ENCODE data around the gene IKZF3.
"Not testable (repeated sequence)": the region's sequence is repeated elsewhere in the genome, so short reads cannot be mapped to it uniquely, and the experiment has no call there.

IKZF3 gene

DNA sequence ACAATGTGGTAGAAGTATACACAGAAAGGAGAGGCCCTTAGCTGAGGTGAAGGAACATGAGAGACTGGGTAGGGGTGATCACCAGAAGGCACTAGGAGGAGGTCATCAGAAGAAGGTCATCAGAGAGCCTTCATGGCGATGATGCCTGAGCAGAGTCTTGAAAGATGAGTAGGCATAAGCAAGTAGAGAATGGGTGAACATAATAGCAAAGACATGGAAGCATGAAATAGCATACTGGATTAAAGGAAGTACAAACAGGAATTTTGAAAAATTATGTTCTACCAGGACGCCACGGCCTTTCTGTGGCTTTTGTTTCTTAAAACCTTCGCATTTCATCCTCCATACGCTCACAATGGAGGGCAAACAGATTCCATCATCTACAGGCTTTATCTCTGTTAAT lies 2.9 kb downstream of the IKZF3 start:
- Histone ChIP-seq H3K27me3 (ENCODE audit: control insufficient read depth, insufficient read depth, low read length, poor library complexity, severe bottlenecking) (peaks cover 57% of the 10 kb centered on the region), H3K4me3 (ENCODE audit: insufficient read depth, low read depth, low read length) (no peak overlapping the region), H3K9me3 (ENCODE audit: control insufficient read depth, low read length) (no peaks in the 10 kb centered on the region), H3K36me3 (ENCODE audit: control insufficient read depth, insufficient read depth, low read length) (no peaks in the 10 kb centered on the region), H3K27ac (ENCODE audit: insufficient read depth, low read depth, low read length, poor library complexity, severe bottlenecking) (no peak overlapping the region), H3K4me1 (ENCODE audit: control insufficient read depth, insufficient read depth, low read length) (no peaks in the 10 kb centered on the region)
- 94 to 97% methylated on average over 5 of the region's 5 CpGs for WGBS, 2 experiments

DNA sequence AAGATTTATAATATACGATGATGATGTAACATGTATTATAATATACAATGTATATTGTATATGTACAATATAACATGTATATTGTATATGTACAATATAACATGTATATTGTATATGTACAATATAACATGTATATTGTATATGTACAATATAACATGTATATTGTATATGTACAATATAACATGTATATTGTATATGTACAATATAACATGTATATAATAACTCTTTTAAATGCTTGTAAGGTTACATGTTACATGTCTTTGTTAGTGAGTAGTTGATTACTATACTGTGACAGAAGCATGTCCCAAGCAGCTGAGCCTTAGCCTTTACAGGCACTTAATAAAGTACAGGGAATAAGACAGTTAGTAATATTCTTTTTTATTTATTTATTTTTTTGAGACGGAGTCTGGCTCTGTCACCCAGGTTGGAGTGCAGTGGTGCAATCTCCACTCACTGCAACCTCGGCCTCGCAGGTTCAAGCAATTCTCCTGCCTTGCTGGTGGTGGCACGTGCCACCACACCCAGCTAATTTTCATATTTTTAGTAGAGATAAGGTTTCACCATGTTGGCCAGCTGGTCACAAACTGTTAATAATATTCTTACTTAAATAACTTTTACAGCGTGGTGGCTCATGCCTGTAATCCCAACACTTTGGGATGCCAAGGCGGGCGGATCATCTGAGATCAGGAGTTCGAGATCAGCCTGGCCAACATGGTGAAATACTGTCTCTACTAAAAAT lies 8.0 kb downstream of the IKZF3 start:
- not testable (repeated sequence) for H3K4me1 ChIP-seq (ENCODE audit: control insufficient read depth, insufficient read depth, low read length); H3K27ac ChIP-seq (ENCODE audit: insufficient read depth, low read depth, low read length, poor library complexity, severe bottlenecking); H3K9me3 ChIP-seq (ENCODE audit: control insufficient read depth, low read length); H3K4me3 ChIP-seq (ENCODE audit: insufficient read depth, low read depth, low read length); H3K27me3 ChIP-seq (ENCODE audit: control insufficient read depth, insufficient read depth, low read length, poor library complexity, severe bottlenecking); H3K36me3 ChIP-seq (ENCODE audit: control insufficient read depth, insufficient read depth, low read length)
- WGBS, 2 experiments, result 88 to 94% methylated on average over 8 of the region's 9 CpGs

DNA sequence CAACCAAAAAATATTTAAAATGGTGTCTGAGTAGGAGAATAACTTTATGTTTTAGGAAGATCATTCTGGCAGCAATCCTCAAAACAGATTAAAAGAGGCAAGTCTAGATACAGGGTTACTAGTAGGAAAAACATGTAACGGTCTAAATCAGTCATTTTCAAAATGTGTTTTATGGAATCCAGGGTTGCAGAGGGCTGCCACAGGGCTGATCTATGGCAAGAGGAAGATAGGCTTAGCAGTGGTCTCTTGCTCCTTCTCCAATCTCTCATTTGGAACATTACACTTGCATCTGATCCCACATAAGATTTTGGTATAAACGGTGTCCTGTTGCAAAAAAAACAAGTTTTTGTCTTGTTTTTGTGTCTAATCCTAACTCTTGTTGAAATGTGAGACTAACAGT lies 9.2 kb downstream of the IKZF3 start:
- no peaks in the 10 kb centered on the region for H3K9me3 ChIP-seq (ENCODE audit: control insufficient read depth, low read length)
- H3K4me3 ChIP-seq (ENCODE audit: insufficient read depth, low read depth, low read length), result no peak overlapping the region
- 92 to 93% methylated on average over 2 of the region's 2 CpGs for WGBS, 2 experiments
- H3K36me3 ChIP-seq (ENCODE audit: control insufficient read depth, insufficient read depth, low read length), result no peaks in the 10 kb centered on the region
- H3K27ac ChIP-seq (ENCODE audit: insufficient read depth, low read depth, low read length, poor library complexity, severe bottlenecking), result no peak overlapping the region
- no peaks in the 10 kb centered on the region for H3K4me1 ChIP-seq (ENCODE audit: control insufficient read depth, insufficient read depth, low read length)
- H3K27me3 ChIP-seq (ENCODE audit: control insufficient read depth, insufficient read depth, low read length, poor library complexity, severe bottlenecking), result no peaks in the 10 kb centered on the region

DNA sequence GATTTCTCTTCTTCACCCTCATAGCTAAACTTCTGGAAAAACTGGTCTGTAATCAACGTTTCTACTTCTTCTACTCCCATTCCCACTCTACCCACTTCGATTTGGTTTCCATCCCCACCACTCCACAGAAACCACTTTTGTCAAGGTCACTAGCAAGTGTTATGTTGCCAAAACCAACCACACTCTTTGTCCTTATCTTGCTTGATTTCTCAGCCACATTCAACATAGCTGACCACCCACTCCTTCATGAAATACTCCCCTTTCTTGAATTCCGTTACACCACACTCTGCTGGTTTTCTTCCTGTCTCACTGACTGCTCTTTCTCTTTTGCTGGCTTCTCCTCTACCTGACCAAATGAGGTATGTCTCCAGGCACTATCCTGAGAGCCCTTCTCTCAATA lies 11.9 kb downstream of the IKZF3 start:
- H3K27me3 ChIP-seq (ENCODE audit: control insufficient read depth, insufficient read depth, low read length, poor library complexity, severe bottlenecking), result no peaks in the 10 kb centered on the region
- H3K27ac ChIP-seq (ENCODE audit: insufficient read depth, low read depth, low read length, poor library complexity, severe bottlenecking), result no peak overlapping the region
- 89% methylated on average over 3 of the region's 3 CpGs for WGBS, 2 experiments
- no peaks in the 10 kb centered on the region for H3K36me3 ChIP-seq (ENCODE audit: control insufficient read depth, insufficient read depth, low read length)
- H3K4me3 ChIP-seq (ENCODE audit: insufficient read depth, low read depth, low read length), result no peak overlapping the region
- no peaks in the 10 kb centered on the region for H3K4me1 ChIP-seq (ENCODE audit: control insufficient read depth, insufficient read depth, low read length)
- no peaks in the 10 kb centered on the region for H3K9me3 ChIP-seq (ENCODE audit: control insufficient read depth, low read length)

DNA sequence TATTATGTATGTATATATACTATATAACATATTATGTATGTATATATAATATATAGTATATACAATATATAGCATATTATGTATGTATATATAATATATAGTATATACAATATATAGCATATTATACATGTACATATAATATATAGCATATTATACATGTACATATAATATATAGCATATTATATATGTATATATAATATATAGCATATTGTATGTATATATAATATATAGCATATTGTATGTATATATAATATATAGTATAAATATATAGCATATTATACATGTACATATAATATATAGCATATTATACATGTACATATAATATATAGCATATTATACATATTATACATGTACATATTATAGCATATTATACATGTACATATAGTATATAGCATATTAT lies 13.9 kb downstream of the IKZF3 start:
- not testable (repeated sequence) for H3K9me3 ChIP-seq (ENCODE audit: control insufficient read depth, low read length); H3K27ac ChIP-seq (ENCODE audit: insufficient read depth, low read depth, low read length, poor library complexity, severe bottlenecking); H3K36me3 ChIP-seq (ENCODE audit: control insufficient read depth, insufficient read depth, low read length); H3K27me3 ChIP-seq (ENCODE audit: control insufficient read depth, insufficient read depth, low read length, poor library complexity, severe bottlenecking); H3K4me3 ChIP-seq (ENCODE audit: insufficient read depth, low read depth, low read length); H3K4me1 ChIP-seq (ENCODE audit: control insufficient read depth, insufficient read depth, low read length)

DNA sequence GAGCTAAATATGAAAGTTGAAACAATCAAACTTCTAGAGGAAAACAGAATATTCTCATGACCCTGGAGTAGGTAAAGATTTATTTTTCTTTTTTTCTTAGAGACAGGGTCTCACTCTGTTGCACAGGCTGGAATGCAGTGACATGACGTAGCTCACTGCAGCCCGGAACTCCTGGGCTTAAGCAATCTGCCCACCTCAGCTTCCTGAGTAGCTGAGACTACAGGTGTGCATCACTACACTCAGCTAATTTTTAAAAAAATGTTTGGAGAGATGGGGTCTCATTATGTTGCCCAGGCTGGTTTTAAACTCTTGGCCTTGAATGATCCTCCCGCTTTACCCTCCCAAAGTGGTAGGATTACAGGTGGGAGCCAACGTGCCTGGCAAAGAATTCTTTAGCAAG lies 15.5 kb downstream of the IKZF3 start:
- Histone ChIP-seq H3K9me3 (ENCODE audit: control insufficient read depth, low read length) (no peaks in the 10 kb centered on the region), H3K36me3 (ENCODE audit: control insufficient read depth, insufficient read depth, low read length) (no peaks in the 10 kb centered on the region), H3K27me3 (ENCODE audit: control insufficient read depth, insufficient read depth, low read length, poor library complexity, severe bottlenecking) (no peaks in the 10 kb centered on the region), H3K27ac (ENCODE audit: insufficient read depth, low read depth, low read length, poor library complexity, severe bottlenecking) (no peak overlapping the region), H3K4me3 (ENCODE audit: insufficient read depth, low read depth, low read length) (no peak overlapping the region), H3K4me1 (ENCODE audit: control insufficient read depth, insufficient read depth, low read length) (no peaks in the 10 kb centered on the region)
- WGBS, 2 experiments, result 83 to 92% methylated on average over 4 of the region's 4 CpGs

DNA sequence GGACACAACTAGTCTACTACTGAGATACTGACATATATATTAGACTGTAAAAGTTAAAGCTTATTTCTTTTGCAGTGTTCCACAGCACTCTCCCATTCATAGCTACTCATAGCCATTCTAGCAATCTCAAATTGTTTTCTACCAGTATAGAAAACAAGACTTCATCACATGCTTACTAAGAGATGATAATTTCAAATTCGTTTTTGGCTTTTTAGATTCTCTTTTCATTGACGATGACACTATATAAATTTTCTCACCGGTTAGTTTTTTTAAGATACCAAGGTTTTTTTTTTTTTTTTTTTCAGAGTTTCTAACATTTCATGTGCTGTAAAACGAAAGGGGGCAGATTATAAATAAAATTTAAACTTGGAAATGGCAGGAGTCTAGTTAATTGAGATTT lies 17.9 kb downstream of the IKZF3 start:
- no peak overlapping the region for H3K4me3 ChIP-seq (ENCODE audit: insufficient read depth, low read depth, low read length)
- no peaks in the 10 kb centered on the region for H3K36me3 ChIP-seq (ENCODE audit: control insufficient read depth, insufficient read depth, low read length)
- H3K27me3 ChIP-seq (ENCODE audit: control insufficient read depth, insufficient read depth, low read length, poor library complexity, severe bottlenecking), result no peaks in the 10 kb centered on the region
- H3K4me1 ChIP-seq (ENCODE audit: control insufficient read depth, insufficient read depth, low read length), result no peaks in the 10 kb centered on the region
- H3K27ac ChIP-seq (ENCODE audit: insufficient read depth, low read depth, low read length, poor library complexity, severe bottlenecking), result no peak overlapping the region
- no peaks in the 10 kb centered on the region for H3K9me3 ChIP-seq (ENCODE audit: control insufficient read depth, low read length)
- 88 to 95% methylated on average over 2 to 3 of the region's 4 CpGs for WGBS, 2 experiments

DNA sequence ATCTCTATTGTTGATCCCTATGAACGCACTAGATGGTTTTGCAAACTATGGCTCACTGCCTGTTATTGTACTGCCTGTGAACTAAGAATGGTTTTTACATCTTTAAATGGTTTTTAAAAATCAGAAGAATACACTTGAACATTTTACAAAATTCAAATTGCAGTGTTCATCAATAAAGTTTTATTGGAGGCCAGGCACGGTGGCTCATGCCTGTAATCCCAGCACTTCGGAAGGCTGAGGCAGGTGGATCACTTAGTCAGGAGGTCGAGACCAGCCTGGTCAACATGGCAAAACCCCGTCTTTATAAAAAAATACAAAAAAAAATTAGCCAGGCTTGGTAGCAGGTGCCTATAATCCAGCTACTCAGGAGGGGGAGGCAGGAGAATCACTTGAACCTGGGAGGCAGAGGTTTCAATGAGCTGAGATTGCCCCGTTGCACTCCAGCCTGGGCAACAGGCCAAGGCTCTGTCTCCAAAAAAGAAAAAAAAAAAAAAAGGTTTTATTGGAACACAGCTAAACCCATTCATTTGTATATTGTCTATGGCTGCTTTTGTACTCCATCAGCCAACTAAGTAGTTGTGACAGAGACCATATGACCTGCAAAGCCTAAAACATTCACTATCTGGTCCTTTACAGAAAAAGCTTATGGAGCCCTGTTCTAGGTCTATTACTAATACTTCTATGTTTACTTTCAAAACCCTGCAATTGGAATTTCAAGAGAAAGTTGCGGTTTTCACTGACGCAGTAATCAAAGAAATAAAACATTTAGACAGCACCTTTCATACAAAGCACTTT lies 18.9 kb downstream of the IKZF3 start:
- 88 to 94% methylated on average over 8 of the region's 8 CpGs for WGBS, 2 experiments

DNA sequence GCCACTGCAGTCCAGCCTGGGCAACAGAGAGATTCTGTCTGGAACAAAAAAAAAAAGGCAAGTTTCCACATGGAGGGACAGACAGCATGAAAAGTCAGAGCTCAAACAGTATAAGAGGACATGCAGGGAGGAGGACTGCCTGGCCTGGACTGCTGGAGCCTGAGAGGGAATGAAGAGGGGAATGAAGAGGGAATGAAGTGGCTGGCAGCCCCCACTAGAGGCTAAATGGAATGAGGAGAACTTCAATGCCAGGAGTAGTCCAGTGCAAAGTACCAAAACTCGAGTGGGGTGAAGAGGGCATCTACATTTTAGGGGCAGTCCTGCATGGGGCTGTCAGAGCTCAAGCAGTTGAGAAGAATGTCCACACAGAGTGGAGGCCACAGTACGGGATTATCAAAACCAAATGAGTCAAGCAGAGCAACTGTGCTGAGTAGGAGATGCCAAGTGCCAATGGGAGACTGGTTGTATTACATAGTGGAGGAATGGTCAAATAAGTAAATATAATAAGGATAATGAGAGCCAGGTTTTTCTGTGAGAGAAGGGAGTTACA lies 22.9 kb downstream of the IKZF3 start:
- Histone ChIP-seq H3K9me3 (ENCODE audit: control insufficient read depth, low read length) (no peaks in the 10 kb centered on the region), H3K4me3 (ENCODE audit: insufficient read depth, low read depth, low read length) (no peak overlapping the region), H3K27me3 (ENCODE audit: control insufficient read depth, insufficient read depth, low read length, poor library complexity, severe bottlenecking) (no peaks in the 10 kb centered on the region), H3K36me3 (ENCODE audit: control insufficient read depth, insufficient read depth, low read length) (no peaks in the 10 kb centered on the region), H3K27ac (ENCODE audit: insufficient read depth, low read depth, low read length, poor library complexity, severe bottlenecking) (no peak overlapping the region), H3K4me1 (ENCODE audit: control insufficient read depth, insufficient read depth, low read length) (no peaks in the 10 kb centered on the region)
- whole genome bisulfite sequencing, 2 experiments, result 86 to 91% methylated on average over 2 of the region's 2 CpGs

More for the DNA sequence above, 18.9 kb downstream of the IKZF3 start:
- H3K27ac ChIP-seq (ENCODE audit: insufficient read depth, low read depth, low read length, poor library complexity, severe bottlenecking), result no peak overlapping the region
- no peaks in the 10 kb centered on the region for H3K36me3 ChIP-seq (ENCODE audit: control insufficient read depth, insufficient read depth, low read length)
- no peak overlapping the region for H3K4me3 ChIP-seq (ENCODE audit: insufficient read depth, low read depth, low read length)
- H3K27me3 ChIP-seq (ENCODE audit: control insufficient read depth, insufficient read depth, low read length, poor library complexity, severe bottlenecking), result no peaks in the 10 kb centered on the region
- no peaks in the 10 kb centered on the region for H3K4me1 ChIP-seq (ENCODE audit: control insufficient read depth, insufficient read depth, low read length)
- no peaks in the 10 kb centered on the region for H3K9me3 ChIP-seq (ENCODE audit: control insufficient read depth, low read length)

DNA sequence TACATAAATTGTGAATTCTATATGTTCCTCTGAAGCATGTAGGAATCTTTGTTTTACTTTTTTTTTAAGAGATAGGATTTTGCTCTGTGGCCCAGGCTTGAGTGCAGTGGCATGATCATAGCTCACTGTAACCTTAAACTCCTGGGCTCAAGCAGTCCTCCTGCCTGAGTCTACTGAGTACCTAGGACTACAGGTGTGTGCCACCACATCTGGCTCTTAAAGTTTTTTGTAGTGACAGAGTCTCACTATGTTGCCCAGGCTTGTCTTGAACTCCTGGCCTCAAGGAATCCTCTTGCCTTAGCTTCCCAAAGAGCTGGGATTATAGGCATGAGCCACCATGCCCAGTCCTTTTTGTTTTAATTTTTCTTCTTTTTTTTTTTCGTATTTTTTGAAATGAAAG lies 25.3 kb downstream of the IKZF3 start:
- no peaks in the 10 kb centered on the region for H3K9me3 ChIP-seq (ENCODE audit: control insufficient read depth, low read length)
- no peak overlapping the region for H3K27ac ChIP-seq (ENCODE audit: insufficient read depth, low read depth, low read length, poor library complexity, severe bottlenecking)
- no peak overlapping the region for H3K4me3 ChIP-seq (ENCODE audit: insufficient read depth, low read depth, low read length)
- no peaks in the 10 kb centered on the region for H3K4me1 ChIP-seq (ENCODE audit: control insufficient read depth, insufficient read depth, low read length)
- H3K27me3 ChIP-seq (ENCODE audit: control insufficient read depth, insufficient read depth, low read length, poor library complexity, severe bottlenecking), result no peaks in the 10 kb centered on the region
- no CpG with 5 or more reads among the region's 1 CpG for WGBS, 2 experiments
- H3K36me3 ChIP-seq (ENCODE audit: control insufficient read depth, insufficient read depth, low read length), result no peaks in the 10 kb centered on the region
